B cell (primary cell): ENCODE measurements around the gene PMM1. TPM values are rescaled to one million over a fixed set of nuclear protein-coding genes. Genes with fewer than 3 reads are reported as not detected.

Source experiments
- ATAC-seq: fragments of 200-7000 bp; cut with Tn5 transposase; one replicate; pipeline ENCODE4 v1.10.0; 2021; ENCODE audit warnings: low read depth, mild to moderate bottlenecking, moderate number of reproducible peaks, moderate library complexity
- CTCF ChIA-PET: fragments of 350-600 bp; sonication (Branson Sonifier 250); formaldehyde crosslinking; loops from one replicate; lab custom pipeline; 2021; ENCODE audit warnings: antibody characterized with exemption, inconsistent platforms; lab: Charles Lee
- POLR2A ChIA-PET: fragments of 350-600 bp; sonication (Branson Sonifier 250); formaldehyde crosslinking; loops from one replicate; lab custom pipeline; 2021; ENCODE audit warnings: antibody characterized with exemption; lab: Charles Lee
- DNase-seq: peaks from one replicate; pipeline ENCODE4 v3.0.0; 2013
- H2AFZ ChIP-seq: 2 replicates; pipeline ENCODE4 v1.6.1; 2012; ENCODE audit warnings: mild to moderate bottlenecking, low read depth, low read length; ENCODE audit not compliant: insufficient read depth, poor library complexity, severe bottlenecking
- H3K27ac ChIP-seq, 2 donors: 1 replicate in 1 of 2; 2 replicates in 1 of 2; pipeline ENCODE4 v1.5.1; 2012 to 2013; ENCODE audit warnings: low read length in 2 of 2, mild to moderate bottlenecking in 2 of 2, moderate library complexity in 1 of 2
- H3K27me3 ChIP-seq, 4 experiments: fragments of 200-600 bp in 1 of 4; sonication (generic) in 1 of 4; replicated peaks in 1 of 4; 1 replicate in 2 of 4; 2 replicates in 2 of 4; pipeline versions ENCODE4 v1.6.1 to v1.7.0; 2013 to 2016; ENCODE audit warnings: low read length in 3 of 4, mild to moderate bottlenecking in 2 of 4, mixed read lengths in 1 of 4, moderate library complexity in 1 of 4; ENCODE audit not compliant: insufficient read depth in 4 of 4, control insufficient read depth in 3 of 4; ENCODE audit errors: control extremely low read depth in 1 of 4
- H3K36me3 ChIP-seq, 2 experiments: replicated peaks in 1 of 2; 1 replicate in 1 of 2; 2 replicates in 1 of 2; pipeline versions ENCODE4 v1.6.1 to v1.7.1; 2013; ENCODE audit warnings: low read length in 1 of 2; ENCODE audit not compliant: insufficient read depth in 2 of 2, control insufficient read depth in 1 of 2; ENCODE audit errors: control extremely low read depth in 1 of 2, extremely low read depth in 1 of 2
- H3K4me1 ChIP-seq, 2 donors: fragments of 200-600 bp in 1 of 2; sonication (generic) in 1 of 2; 1 replicate in 1 of 2; 2 replicates in 1 of 2; pipeline versions ENCODE4 v1.5.1 to v1.6.1; 2013 to 2017; ENCODE audit warnings: low read length in 2 of 2; ENCODE audit not compliant: control insufficient read depth in 2 of 2, insufficient read depth in 2 of 2
- H3K4me2 ChIP-seq: replicated peaks from 2 replicates; pipeline ENCODE3; 2012; ENCODE audit warnings: mild to moderate bottlenecking, low read depth, low read length; ENCODE audit not compliant: poor library complexity, severe bottlenecking
- H3K4me3 ChIP-seq, 5 experiments: fragments of 200-600 bp in 1 of 5; sonication (generic) in 1 of 5; 1 replicate in 3 of 5; 2 replicates in 2 of 5; pipeline versions ENCODE4 v1.5.1 to v1.7.0; 2011 to 2016; ENCODE audit warnings: low read length in 4 of 5, mild to moderate bottlenecking in 4 of 5, low read depth in 2 of 5, control low read depth in 1 of 5, moderate library complexity in 1 of 5; ENCODE audit not compliant: insufficient read depth in 1 of 5; ENCODE audit errors: control extremely low read depth in 1 of 5, extremely low read depth in 1 of 5
- H3K79me2 ChIP-seq: fragments of 200-600 bp; sonication (generic); one replicate; pipeline ENCODE4 v1.6.0; 2016; ENCODE audit warnings: low read length; ENCODE audit not compliant: control insufficient read depth, insufficient read depth
- H3K9ac ChIP-seq: fragments of 200-600 bp; sonication (generic); 2 replicates; pipeline ENCODE4 v1.6.1; 2017; ENCODE audit warnings: mild to moderate bottlenecking, low read length, moderate library complexity
- H3K9me3 ChIP-seq, 3 donors: one replicate each; pipeline versions ENCODE4 v1.6.1 to v1.7.1; 2013; ENCODE audit warnings: low read length in 2 of 3; ENCODE audit not compliant: control insufficient read depth in 2 of 3, insufficient read depth in 1 of 3; ENCODE audit errors: control extremely low read depth in 1 of 3
- H4K20me1 ChIP-seq: 2 replicates; pipeline ENCODE4 v1.6.0; 2012; ENCODE audit warnings: mild to moderate bottlenecking, low read length; ENCODE audit not compliant: insufficient read depth, control insufficient read depth, poor library complexity, severe bottlenecking
- H3K27ac Mint-ChIP-seq: one replicate; pipeline ENCODE4 v1.8.0; 2021; ENCODE audit warnings: mixed read lengths
- H3K27me3 Mint-ChIP-seq: one replicate; pipeline ENCODE4 v1.8.0; 2021; ENCODE audit warnings: mixed read lengths
- H3K4me1 Mint-ChIP-seq: one replicate; pipeline ENCODE4 v1.8.0; 2021; ENCODE audit warnings: mixed read lengths
- H3K4me3 Mint-ChIP-seq: one replicate; pipeline ENCODE4 v1.8.0; 2021; ENCODE audit warnings: mixed read lengths
- H3K9me3 Mint-ChIP-seq: one replicate; pipeline ENCODE4 v1.8.0; 2022; ENCODE audit warnings: mixed read lengths; ENCODE audit not compliant: insufficient read depth
- EZH2 ChIP-seq: IDR thresholded peaks from 2 replicates; pipeline ENCODE4 v1.6.1; 2012; ENCODE audit warnings: borderline replicate concordance, low read depth, mild to moderate bottlenecking, moderate library complexity, low read length; ENCODE audit not compliant: insufficient read depth, poor library complexity, severe bottlenecking
- WGBS: methylation state at CpG from one replicate; pipeline ENCODE4 v1.1.5; 2013; ENCODE audit warnings: missing lambda C conversion rate; ENCODE audit not compliant: insufficient coverage; 5-methylcytosine and 5-hydroxymethylcytosine counted together
- intact Hi-C: fragments of 100-400 bp; cut with micrococcal nuclease; formaldehyde crosslinking; loops from one replicate; pipeline ENCODE4 v1.10.0; 2022
- polyA plus RNA-seq: library from polyadenylated mRNA; depleted of rRNA; stranded (reverse); fragments of >200 nt; gene quantifications from 2 replicates; pipeline ENCODE4 v1.2.3, GENCODE V29; 2012
- total RNA-seq, 2 donors: library from RNA; stranded (reverse); fragments of 120-200 nt in 1 of 2; gene quantifications; 1 replicate in 1 of 2; 2 replicates in 1 of 2; pipeline versions ENCODE4 v1.2.3 to v1.2.4, GENCODE V29; 2013 to 2022
- TF ChIP-seq, protein P1 (sequence below): fragments of 200-600 bp; IDR thresholded peaks from one replicate; pipeline ENCODE4 v1.8.0; 2022; ENCODE audit warnings: antibody characterized with exemption, mild to moderate bottlenecking

Gene PMM1
- total and polyA plus RNA-seq, 2 donors (not counting 1 experiment from before 2014, with no cell fraction given), result 23.3 to 24.8 TPM

DNA sequence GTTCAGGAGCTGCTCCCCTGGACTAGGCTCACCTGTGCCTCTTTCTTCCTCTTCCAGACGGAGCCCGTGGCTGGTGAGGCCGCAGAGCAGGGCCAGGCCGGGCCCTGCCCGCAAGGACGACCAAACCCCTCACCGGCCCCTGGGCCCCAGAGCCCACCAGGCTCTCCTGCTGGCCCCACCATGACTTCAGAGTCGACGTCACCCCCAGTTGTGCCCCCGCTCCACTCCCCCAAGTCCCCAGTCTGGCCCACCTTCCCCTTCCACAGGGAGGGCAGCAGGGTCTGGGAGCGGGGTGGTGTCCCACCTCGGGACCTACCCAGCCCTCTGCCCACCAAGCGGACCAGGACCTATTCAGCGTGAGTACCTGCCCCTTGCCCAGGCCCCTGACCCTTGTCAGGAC, 17.9 kb downstream of the PMM1 start:
- no peak overlapping the region for H3K4me2 ChIP-seq
- H3K4me1 ChIP-seq, result no peaks in the 10 kb centered on the region
- no peak overlapping the region for H2AFZ ChIP-seq
- no peaks in the 10 kb centered on the region for H4K20me1 ChIP-seq
- no peaks in the 10 kb centered on the region for H3K9me3 ChIP-seq
- TF ChIP-seq EZH2, result no peak
- TF ChIP-seq, protein P1, sequence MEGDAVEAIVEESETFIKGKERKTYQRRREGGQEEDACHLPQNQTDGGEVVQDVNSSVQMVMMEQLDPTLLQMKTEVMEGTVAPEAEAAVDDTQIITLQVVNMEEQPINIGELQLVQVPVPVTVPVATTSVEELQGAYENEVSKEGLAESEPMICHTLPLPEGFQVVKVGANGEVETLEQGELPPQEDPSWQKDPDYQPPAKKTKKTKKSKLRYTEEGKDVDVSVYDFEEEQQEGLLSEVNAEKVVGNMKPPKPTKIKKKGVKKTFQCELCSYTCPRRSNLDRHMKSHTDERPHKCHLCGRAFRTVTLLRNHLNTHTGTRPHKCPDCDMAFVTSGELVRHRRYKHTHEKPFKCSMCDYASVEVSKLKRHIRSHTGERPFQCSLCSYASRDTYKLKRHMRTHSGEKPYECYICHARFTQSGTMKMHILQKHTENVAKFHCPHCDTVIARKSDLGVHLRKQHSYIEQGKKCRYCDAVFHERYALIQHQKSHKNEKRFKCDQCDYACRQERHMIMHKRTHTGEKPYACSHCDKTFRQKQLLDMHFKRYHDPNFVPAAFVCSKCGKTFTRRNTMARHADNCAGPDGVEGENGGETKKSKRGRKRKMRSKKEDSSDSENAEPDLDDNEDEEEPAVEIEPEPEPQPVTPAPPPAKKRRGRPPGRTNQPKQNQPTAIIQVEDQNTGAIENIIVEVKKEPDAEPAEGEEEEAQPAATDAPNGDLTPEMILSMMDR, result no peak
- peaks cover 0 to 3% of the 10 kb centered on the region in 2 experiments for H3K36me3 ChIP-seq
- ChIA-PET POLR2A (no interaction called here), CTCF (no interaction called here)
- no peaks in the 10 kb centered on the region for H3K9me3 Mint-ChIP-seq
- H3K9ac ChIP-seq, result no peak overlapping the region
- H3K4me3 Mint-ChIP-seq, result no peak overlapping the region
- intact Hi-C loops, result no loop called here
- ATAC-seq (no peak), DNase-seq (no peak)
- no peaks in the 10 kb centered on the region for H3K27me3 Mint-ChIP-seq
- no peak overlapping the region for H3K27ac ChIP-seq
- H3K27me3 ChIP-seq, result no peaks in the 10 kb centered on the region
- H3K4me3 ChIP-seq, result no peak overlapping the region
- no peaks in the 10 kb centered on the region for H3K79me2 ChIP-seq
- 90% methylated on average over 12 of the region's 14 CpGs for WGBS
- H3K4me1 Mint-ChIP-seq, result no peaks in the 10 kb centered on the region
- H3K27ac Mint-ChIP-seq, result no peak overlapping the region

DNA sequence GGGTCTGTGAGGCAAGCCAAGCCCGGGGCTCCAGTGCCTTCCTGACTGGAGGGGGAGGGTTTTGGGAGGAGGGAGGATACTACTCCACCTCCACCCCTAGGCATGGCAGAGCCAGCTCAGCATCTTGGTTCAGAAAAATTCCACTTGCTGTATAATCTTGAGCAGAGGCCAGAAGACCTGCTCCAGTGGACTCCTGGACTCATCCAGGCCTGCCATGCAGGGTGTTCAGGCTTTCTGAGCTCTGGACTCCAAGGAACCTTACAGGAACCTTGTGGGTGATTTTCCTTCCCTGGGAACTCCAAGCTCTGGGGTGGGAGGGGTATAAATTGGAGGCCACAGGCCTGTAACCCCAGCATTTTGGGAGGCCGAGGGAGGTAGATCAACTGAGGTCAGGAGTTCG, 19.4 kb downstream of the PMM1 start:
- Histone ChIP-seq H3K4me3 (no peak overlapping the region), H3K27ac (no peak overlapping the region), H4K20me1 (no peaks in the 10 kb centered on the region), H3K9ac (no peak overlapping the region), H3K79me2 (no peaks in the 10 kb centered on the region), H3K4me1 (no peaks in the 10 kb centered on the region), H3K36me3 (no peaks in the 10 kb centered on the region), H2AFZ (no peak overlapping the region), H3K4me2 (no peak overlapping the region), H3K9me3 (no peaks in the 10 kb centered on the region), H3K27me3 (no peaks in the 10 kb centered on the region)
- H3K27ac Mint-ChIP-seq, result no peak overlapping the region
- H3K9me3 Mint-ChIP-seq, result no peaks in the 10 kb centered on the region
- no CpG with 5 or more reads among the region's 3 CpGs for WGBS
- ChIA-PET CTCF (no interaction called here), POLR2A (no interaction called here)
- intact Hi-C loops, result no loop called here
- TF ChIP-seq EZH2, result no peak
- TF ChIP-seq, protein P1, result no peak
- H3K4me3 Mint-ChIP-seq, result no peak overlapping the region
- DNase-seq, result no peak
- no peak for ATAC-seq
- H3K27me3 Mint-ChIP-seq, result no peaks in the 10 kb centered on the region
- H3K4me1 Mint-ChIP-seq, result no peaks in the 10 kb centered on the region
